ENCODE measurements around the gene TMEM200C.

DNA sequence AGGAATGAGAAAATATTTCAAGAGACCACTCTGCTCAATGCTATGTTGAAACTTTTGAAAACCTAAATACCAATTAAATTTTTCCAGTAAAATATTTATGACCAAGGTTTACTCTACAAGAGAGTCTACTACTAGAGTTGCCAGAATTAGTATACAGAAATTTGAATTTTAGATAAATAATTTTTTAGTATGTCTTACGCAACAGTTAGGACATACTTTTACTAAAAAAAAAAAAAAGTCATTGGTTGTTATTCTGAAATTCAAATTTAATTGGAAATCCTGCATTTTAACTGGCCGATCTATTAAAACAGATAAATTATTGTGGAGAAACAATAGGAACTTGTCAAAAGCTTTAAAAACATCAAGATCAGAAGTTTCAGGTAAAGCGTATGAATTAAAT lies 49.1 kb upstream of the TMEM200C start:
- TF ChIP-seq, protein P1, sequence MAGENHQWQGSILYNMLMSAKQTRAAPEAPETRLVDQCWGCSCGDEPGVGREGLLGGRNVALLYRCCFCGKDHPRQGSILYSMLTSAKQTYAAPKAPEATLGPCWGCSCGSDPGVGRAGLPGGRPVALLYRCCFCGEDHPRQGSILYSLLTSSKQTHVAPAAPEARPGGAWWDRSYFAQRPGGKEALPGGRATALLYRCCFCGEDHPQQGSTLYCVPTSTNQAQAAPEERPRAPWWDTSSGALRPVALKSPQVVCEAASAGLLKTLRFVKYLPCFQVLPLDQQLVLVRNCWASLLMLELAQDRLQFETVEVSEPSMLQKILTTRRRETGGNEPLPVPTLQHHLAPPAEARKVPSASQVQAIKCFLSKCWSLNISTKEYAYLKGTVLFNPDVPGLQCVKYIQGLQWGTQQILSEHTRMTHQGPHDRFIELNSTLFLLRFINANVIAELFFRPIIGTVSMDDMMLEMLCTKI (IDR thresholded peaks at IDR 0.05; ENCODE audit: partially characterized antibody) = no peak
- TF ChIP-seq, protein P2, sequence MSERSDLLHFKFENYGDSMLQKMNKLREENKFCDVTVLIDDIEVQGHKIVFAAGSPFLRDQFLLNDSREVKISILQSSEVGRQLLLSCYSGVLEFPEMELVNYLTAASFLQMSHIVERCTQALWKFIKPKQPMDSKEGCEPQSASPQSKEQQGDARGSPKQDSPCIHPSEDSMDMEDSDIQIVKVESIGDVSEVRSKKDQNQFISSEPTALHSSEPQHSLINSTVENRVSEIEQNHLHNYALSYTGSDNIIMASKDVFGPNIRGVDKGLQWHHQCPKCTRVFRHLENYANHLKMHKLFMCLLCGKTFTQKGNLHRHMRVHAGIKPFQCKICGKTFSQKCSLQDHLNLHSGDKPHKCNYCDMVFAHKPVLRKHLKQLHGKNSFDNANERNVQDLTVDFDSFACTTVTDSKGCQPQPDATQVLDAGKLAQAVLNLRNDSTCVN (CRISPR knock-in tag; IDR thresholded peaks at IDR 0.05) = no peak
- TF ChIP-seq, protein P3, sequence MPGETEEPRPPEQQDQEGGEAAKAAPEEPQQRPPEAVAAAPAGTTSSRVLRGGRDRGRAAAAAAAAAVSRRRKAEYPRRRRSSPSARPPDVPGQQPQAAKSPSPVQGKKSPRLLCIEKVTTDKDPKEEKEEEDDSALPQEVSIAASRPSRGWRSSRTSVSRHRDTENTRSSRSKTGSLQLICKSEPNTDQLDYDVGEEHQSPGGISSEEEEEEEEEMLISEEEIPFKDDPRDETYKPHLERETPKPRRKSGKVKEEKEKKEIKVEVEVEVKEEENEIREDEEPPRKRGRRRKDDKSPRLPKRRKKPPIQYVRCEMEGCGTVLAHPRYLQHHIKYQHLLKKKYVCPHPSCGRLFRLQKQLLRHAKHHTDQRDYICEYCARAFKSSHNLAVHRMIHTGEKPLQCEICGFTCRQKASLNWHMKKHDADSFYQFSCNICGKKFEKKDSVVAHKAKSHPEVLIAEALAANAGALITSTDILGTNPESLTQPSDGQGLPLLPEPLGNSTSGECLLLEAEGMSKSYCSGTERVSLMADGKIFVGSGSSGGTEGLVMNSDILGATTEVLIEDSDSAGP (CRISPR knock-in tag; IDR thresholded peaks at IDR 0.05) = no peak
- no peak for TF ChIP-seq PHF8 (IDR thresholded peaks at IDR 0.05; ENCODE audit: borderline replicate concordance, low read length)
- TF ChIP-seq RAD21 (CRISPR knock-in tag; conservative IDR thresholded peaks at IDR 0.05 in 1 of 2, IDR thresholded peaks at IDR 0.05 in 1 of 2) = no peak
- TF ChIP-seq, protein P4, sequence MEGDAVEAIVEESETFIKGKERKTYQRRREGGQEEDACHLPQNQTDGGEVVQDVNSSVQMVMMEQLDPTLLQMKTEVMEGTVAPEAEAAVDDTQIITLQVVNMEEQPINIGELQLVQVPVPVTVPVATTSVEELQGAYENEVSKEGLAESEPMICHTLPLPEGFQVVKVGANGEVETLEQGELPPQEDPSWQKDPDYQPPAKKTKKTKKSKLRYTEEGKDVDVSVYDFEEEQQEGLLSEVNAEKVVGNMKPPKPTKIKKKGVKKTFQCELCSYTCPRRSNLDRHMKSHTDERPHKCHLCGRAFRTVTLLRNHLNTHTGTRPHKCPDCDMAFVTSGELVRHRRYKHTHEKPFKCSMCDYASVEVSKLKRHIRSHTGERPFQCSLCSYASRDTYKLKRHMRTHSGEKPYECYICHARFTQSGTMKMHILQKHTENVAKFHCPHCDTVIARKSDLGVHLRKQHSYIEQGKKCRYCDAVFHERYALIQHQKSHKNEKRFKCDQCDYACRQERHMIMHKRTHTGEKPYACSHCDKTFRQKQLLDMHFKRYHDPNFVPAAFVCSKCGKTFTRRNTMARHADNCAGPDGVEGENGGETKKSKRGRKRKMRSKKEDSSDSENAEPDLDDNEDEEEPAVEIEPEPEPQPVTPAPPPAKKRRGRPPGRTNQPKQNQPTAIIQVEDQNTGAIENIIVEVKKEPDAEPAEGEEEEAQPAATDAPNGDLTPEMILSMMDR (IDR thresholded peaks at IDR 0.05 in 2 of 3, conservative IDR thresholded peaks at IDR 0.05 in 1 of 3; ENCODE audit: insufficient read depth in 2 of 3, low read depth in 1 of 3, low read length in 3 of 3) = no peak
- TF ChIP-seq SMAD3 (CRISPR knock-in tag; conservative IDR thresholded peaks at IDR 0.05) = no peak
- no peak for TF ChIP-seq PHB2 (IDR thresholded peaks at IDR 0.05; ENCODE audit: low read depth)
